ENCODE measurements around the gene MLIP.

Gene MLIP

GRCh38 chr6:54260025-54260424, 148.8 kb downstream of the MLIP start:
- TF ChIP-seq, protein P1, sequence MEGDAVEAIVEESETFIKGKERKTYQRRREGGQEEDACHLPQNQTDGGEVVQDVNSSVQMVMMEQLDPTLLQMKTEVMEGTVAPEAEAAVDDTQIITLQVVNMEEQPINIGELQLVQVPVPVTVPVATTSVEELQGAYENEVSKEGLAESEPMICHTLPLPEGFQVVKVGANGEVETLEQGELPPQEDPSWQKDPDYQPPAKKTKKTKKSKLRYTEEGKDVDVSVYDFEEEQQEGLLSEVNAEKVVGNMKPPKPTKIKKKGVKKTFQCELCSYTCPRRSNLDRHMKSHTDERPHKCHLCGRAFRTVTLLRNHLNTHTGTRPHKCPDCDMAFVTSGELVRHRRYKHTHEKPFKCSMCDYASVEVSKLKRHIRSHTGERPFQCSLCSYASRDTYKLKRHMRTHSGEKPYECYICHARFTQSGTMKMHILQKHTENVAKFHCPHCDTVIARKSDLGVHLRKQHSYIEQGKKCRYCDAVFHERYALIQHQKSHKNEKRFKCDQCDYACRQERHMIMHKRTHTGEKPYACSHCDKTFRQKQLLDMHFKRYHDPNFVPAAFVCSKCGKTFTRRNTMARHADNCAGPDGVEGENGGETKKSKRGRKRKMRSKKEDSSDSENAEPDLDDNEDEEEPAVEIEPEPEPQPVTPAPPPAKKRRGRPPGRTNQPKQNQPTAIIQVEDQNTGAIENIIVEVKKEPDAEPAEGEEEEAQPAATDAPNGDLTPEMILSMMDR (IDR thresholded peaks at IDR 0.05; ENCODE audit: low read length, missing control alignments) = no peak
- H3K4me3 ChIP-seq (replicated peaks; ENCODE audit: low read depth, low read length) = no peak overlapping the region
- no peak for DNase-seq (ENCODE audit: low read depth)

DNA sequence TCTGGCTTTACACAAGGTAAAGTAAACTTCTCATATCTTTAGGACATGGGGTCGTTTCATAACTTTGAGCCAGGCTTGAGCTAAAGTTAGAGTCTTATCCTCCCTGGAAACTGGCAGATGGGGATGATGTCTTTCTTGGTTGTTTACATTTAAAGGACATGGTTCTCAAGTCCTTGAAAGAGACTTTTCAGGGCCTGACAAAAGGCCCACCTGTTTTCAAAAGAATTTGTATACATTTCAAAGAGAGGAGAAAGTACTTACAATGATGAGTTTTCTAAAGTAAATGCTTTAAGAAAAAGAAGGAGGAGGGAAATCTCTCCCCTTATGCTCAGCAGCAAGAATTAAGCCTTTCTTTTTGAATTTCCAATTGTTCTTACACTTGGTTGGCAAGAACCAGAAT, 151.3 kb downstream of the MLIP start:
- no peak overlapping the region for H3K4me3 ChIP-seq (replicated peaks; ENCODE audit: low read depth, low read length)
- DNase-seq (ENCODE audit: low read depth) = no peak
- TF ChIP-seq, protein P1 (IDR thresholded peaks at IDR 0.05; ENCODE audit: low read length, missing control alignments) = no peak

DNA sequence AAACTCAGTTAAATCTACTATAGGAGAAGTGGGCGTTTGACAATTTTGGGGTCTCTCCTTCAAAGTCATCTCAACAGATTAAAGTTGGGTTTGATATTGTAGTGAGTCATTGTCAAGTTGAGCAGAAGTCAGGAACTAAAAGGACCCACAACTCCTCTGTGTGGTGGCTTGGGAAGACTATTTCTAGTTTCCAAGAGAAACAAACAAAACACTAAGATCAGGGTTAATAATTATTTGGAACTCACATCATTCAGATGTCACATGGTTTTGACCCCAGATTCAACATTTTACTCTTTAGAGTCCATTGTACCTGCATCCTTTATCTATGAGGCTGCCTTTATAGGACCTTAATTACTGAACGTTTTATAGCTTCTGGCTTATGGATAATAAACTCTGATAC, 151.7 kb downstream of the MLIP start:
- no peak for DNase-seq (ENCODE audit: low read depth)
- TF ChIP-seq, protein P1 (IDR thresholded peaks at IDR 0.05; ENCODE audit: low read length, missing control alignments) = no peak
- H3K4me3 ChIP-seq (replicated peaks; ENCODE audit: low read depth, low read length) = no peak overlapping the region

DNA sequence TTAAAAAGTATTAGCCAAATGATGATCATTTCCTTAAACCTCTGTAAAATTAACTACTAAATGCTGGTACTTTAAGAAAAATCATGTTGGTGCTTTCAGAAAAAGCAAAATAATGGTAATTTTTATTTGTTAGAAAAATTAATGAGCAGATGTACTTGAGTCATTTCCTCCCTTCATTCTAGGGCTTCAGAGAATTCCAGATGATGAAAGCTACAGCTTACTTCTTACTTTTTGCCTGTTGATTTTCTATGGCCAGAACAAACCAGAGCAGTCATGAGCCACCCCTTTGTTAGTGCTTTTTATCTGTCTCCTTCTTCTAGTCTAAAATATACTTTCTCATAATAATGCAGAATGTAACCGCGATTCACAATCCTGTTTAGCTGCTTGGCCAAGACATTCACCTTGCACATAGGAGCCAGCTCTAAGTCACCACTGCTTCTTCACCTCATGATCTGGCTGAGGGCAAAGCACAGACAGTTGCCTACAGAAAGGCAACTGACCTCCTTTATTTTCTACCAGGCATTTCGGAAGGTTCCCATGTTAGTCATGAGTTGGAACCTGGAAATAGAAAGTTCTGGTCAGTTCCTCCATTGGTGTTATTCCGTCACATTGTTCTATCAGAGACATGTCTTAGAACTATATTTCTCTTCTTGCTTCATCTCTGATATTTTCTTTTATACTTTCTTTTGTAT, 153.5 kb downstream of the MLIP start:
- DNase-seq (ENCODE audit: low read depth) = peak; percentile 23
- TF ChIP-seq, protein P1 (IDR thresholded peaks at IDR 0.05; ENCODE audit: low read length, missing control alignments) = no peak
- H3K4me3 ChIP-seq (replicated peaks; ENCODE audit: low read depth, low read length) = no peak overlapping the region

GRCh38 chr6:54266400-54266923, 155.2 kb downstream of the MLIP start:
- TF ChIP-seq, protein P1 (IDR thresholded peaks at IDR 0.05; ENCODE audit: low read length, missing control alignments) = no peak
- no peak for DNase-seq (ENCODE audit: low read depth)
- H3K4me3 ChIP-seq (replicated peaks; ENCODE audit: low read depth, low read length) = no peak overlapping the region

- DNase-seq (ENCODE audit: low read depth) = peak; percentile 75
- no peak overlapping the region for H3K4me3 ChIP-seq (replicated peaks; ENCODE audit: low read depth, low read length)
- TF ChIP-seq, protein P1 (IDR thresholded peaks at IDR 0.05; ENCODE audit: low read length, missing control alignments) = peak; percentile 71
Measured at GRCh38 chr6:54267798-54268197, 156.6 kb downstream of the MLIP start.
